GM23338 (cell line): ENCODE measurements around the gene FOXA1.

ENCODE experiments used
- CREB1 ChIP-seq: fragments of 250-450 bp; sonication (Bioruptor Pico); IDR thresholded peaks from 2 replicates; pipeline ENCODE4 v1.5.0; 2020; ENCODE audit warnings: low read depth, mild to moderate bottlenecking, moderate library complexity
- CTCF ChIP-seq, 2 experiments: fragments of 200-600 bp in 1 of 2; sonication (generic) in 1 of 2; conservative IDR thresholded peaks; 2 replicates each; pipeline versions ENCODE4 v1.5.1 to v1.6.1; 2016 to 2017; ENCODE audit warnings: antibody characterized with exemption in 2 of 2, low read depth in 2 of 2, mild to moderate bottlenecking in 2 of 2, moderate library complexity in 1 of 2
- ETS1 ChIP-seq: IDR thresholded peaks from 2 replicates; pipeline ENCODE4 v1.6.1; 2016; ENCODE audit warnings: antibody characterized with exemption
- EZH2phosphoT487 ChIP-seq: fragments of 200-600 bp; sonication (generic); IDR thresholded peaks from one replicate; pipeline ENCODE4 v1.8.1; 2018; ENCODE audit warnings: antibody characterized with exemption; ENCODE audit not compliant: unreplicated experiment
- JUNB ChIP-seq: IDR thresholded peaks from one replicate; pipeline ENCODE4 v1.6.1; 2016; ENCODE audit warnings: antibody characterized with exemption; ENCODE audit not compliant: unreplicated experiment
- POLR2AphosphoS5 ChIP-seq: IDR thresholded peaks from 2 replicates; pipeline ENCODE4 v1.6.1; 2016; ENCODE audit warnings: antibody characterized with exemption, low read depth
- REST ChIP-seq: IDR thresholded peaks from one replicate; pipeline ENCODE4 v1.6.1; 2018; ENCODE audit warnings: antibody characterized with exemption; ENCODE audit not compliant: unreplicated experiment
- ZNF114 ChIP-seq: fragments of 250-450 bp; sonication (Bioruptor Pico); IDR thresholded peaks from 2 replicates; pipeline ENCODE4 v1.5.0; 2020; ENCODE audit warnings: mild to moderate bottlenecking, moderate library complexity

DNA sequence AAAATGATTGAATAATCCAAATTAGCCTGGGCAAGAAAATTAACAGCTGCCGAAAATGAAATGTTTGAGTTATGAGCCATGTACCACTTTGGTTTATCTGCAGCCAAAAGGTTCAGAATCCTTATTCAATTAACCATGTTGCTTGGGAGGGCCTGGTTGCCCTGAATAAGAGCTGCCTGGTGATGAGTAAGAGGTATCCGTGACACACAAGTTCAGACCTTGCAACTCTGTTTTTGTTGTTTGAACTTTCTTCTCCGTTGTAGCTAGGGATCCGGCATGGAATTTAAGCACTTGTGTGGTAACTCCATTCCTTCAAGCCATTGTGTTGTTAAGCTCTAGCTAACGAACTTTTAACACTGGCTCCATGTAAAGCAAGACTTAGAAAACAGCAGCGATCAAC is 35.7 kb downstream of the FOXA1 start:
- no peak for TF ChIP-seq EZH2phosphoT487
- TF ChIP-seq POLR2AphosphoS5, result no peak
- TF ChIP-seq CREB1 (CRISPR knock-in tag), result no peak
- no peak for TF ChIP-seq CTCF (conservative IDR thresholded peaks at IDR 0.05; ENCODE audit: low read depth in 2 of 2)
- no peak for TF ChIP-seq ZNF114 (CRISPR knock-in tag)
- no peak for TF ChIP-seq JUNB
- TF ChIP-seq REST, result no peak
- TF ChIP-seq ETS1, result no peak
